ENCODE data around the gene KCNJ4. TPM values are rescaled to one million over a fixed set of nuclear protein-coding genes. Genes with fewer than 3 reads are reported as not detected.

Gene KCNJ4
- not detected in 2 replicates for polyA plus RNA-seq (2011; rRNA removed)
- 0.01 and 0.03 TPM in 2 replicates for polyA plus RNA-seq (2012; cell fraction: cytosol; rRNA removed)
- 0.07 and 0.09 TPM in 2 replicates for polyA plus RNA-seq (2012; cell fraction: nucleus; rRNA removed)
- polyA plus RNA-seq (2017; fragmentation: RNase III; extraction: RNeasy Plus Mini Kit Qiagen cat#74134 plus additional on column Dnase treatment), result 0.05 to 0.12 TPM in 2 of 3 replicates, not detected in the other
- polyA minus RNA-seq (2011; rRNA and poly(A)+ RNA removed), result not detected in 2 replicates

DNA sequence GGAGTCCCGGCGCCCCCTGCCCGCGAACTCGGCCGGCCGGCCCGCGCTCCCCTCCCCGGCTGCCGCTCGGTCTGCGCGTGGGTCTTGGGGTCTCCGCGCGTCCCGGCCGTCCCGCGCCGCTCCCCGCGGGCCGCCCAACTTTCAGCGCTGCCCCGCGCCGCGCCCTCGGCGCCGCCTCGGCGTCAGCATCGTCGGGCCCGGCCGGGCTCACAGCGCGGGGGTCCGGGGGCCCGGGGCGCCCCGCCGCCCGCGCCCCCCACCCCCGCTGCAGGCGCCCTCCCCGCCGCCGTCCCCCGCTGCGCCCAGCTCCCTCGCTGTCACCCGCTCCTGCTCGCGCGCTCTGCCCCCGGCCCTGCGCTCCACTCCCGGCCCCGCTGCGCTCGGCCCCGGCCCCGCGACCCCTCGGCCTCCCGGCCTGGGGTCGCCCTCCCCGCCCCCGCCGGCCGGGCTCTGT, at the start of gene KCNJ4:
KCNJ4 (minus strand) TSS at position 124 of the 454 bp plus-strand sequence. CDS start 27,067 bp downstream, outside the sequence.
- H3K9me3 ChIP-seq, result no peaks in the 10 kb centered on the region
- ChIA-PET CTCF (no interaction called here), POLR2A (no interaction called here)
- FAIRE-seq (no peak), ATAC-seq (no peak), DNase-seq (ENCODE audit: low read depth in 1 of 2, low spot score in 1 of 2) (no peak)
- no CpG with 5 or more reads among the region's 76 CpGs for WGBS (ENCODE audit: missing lambda C conversion rate)
- H3K27ac ChIP-seq, result peak within 1 kb of the TSS; percentile 60 to 90; a peak in 5 of 6 replicates
- peak within 1 kb of the TSS; percentile 96 for H3K4me2 ChIP-seq
- H3K4me3 ChIP-seq, result peak within 1 kb of the TSS; percentile 62
- TF ChIP-seq RARB (CRISPR knock-in tag; IDR thresholded peaks at IDR 0.05) (no peak), MAZ (IDR thresholded peaks at IDR 0.05; ENCODE audit: borderline replicate concordance, low read depth, low read length) (no peak), CHD4 (IDR thresholded peaks at IDR 0.05; ENCODE audit: borderline replicate concordance) (no peak), ESRRA (IDR thresholded peaks at IDR 0.05; ENCODE audit: borderline replicate concordance, low read length) (no peak), RCOR1 (IDR thresholded peaks at IDR 0.05; ENCODE audit: low read depth, low read length) (no peak), HOXB5 (CRISPR knock-in tag; IDR thresholded peaks at IDR 0.05) (no peak), JUNB (IDR thresholded peaks at IDR 0.05) (no peak), HOXB13 (CRISPR knock-in tag; IDR thresholded peaks at IDR 0.05; ENCODE audit: low read depth) (no peak), RAD21 (conservative IDR thresholded peaks at IDR 0.05 in 1 of 2, IDR thresholded peaks at IDR 0.05 in 1 of 2) (no peak)
- TF ChIP-seq, protein P1, sequence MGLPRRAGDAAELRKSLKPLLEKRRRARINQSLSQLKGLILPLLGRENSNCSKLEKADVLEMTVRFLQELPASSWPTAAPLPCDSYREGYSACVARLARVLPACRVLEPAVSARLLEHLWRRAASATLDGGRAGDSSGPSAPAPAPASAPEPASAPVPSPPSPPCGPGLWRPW (IDR thresholded peaks at IDR 0.05), result no peak
- TF ChIP-seq, protein P2, sequence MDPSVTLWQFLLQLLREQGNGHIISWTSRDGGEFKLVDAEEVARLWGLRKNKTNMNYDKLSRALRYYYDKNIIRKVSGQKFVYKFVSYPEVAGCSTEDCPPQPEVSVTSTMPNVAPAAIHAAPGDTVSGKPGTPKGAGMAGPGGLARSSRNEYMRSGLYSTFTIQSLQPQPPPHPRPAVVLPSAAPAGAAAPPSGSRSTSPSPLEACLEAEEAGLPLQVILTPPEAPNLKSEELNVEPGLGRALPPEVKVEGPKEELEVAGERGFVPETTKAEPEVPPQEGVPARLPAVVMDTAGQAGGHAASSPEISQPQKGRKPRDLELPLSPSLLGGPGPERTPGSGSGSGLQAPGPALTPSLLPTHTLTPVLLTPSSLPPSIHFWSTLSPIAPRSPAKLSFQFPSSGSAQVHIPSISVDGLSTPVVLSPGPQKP (IDR thresholded peaks at IDR 0.05; ENCODE audit: low read depth, low read length), result no peak
- no peaks in the 10 kb centered on the region; the same call in 2 of the 3 replicates for H3K4me1 ChIP-seq

- Histone ChIP-seq H3K27ac (no peak overlapping the region), H3K9me3 (no peaks in the 10 kb centered on the region), H3K4me2 (peak overlapping the region; percentile 98), H3K4me1 (peaks cover 28% of the 10 kb centered on the region; the same call in 2 of the 3 replicates), H3K4me3 (peak overlapping the region; percentile 14; the same call in 1 of the 3 replicates)
- WGBS (ENCODE audit: missing lambda C conversion rate), result 91% methylated on average over 4 of the region's 4 CpGs
- CTCF ChIA-PET, result no interaction called here
- DNase-seq (ENCODE audit: low read depth in 1 of 2, low spot score in 1 of 2) (no peak), ATAC-seq (no peak), FAIRE-seq (no peak)
- POLR2A ChIA-PET, result interaction anchor here (0.5 kb wide), 1 partner anchor 51 kb away, joined by 3 read pairs; no protein-coding TSS in a partner anchor
- TF ChIP-seq RCOR1 (IDR thresholded peaks at IDR 0.05; ENCODE audit: low read depth, low read length), result no peak
- no peak for TF ChIP-seq FOXS1 (CRISPR knock-in tag; IDR thresholded peaks at IDR 0.05)
- TF ChIP-seq EHMT2 (IDR thresholded peaks at IDR 0.05; ENCODE audit: low read depth), result no peak
- TF ChIP-seq MYC (IDR thresholded peaks at IDR 0.05; ENCODE audit: borderline replicate concordance, low read length), result no peak
- no peak for TF ChIP-seq CHD4 (IDR thresholded peaks at IDR 0.05; ENCODE audit: borderline replicate concordance)
- no peak for TF ChIP-seq CHD2 (IDR thresholded peaks at IDR 0.05; ENCODE audit: low read length, partially characterized antibody)
Observed at GRCh38 chr22:38503021-38503420, 48.0 kb upstream of the KCNJ4 start.

GRCh38 chr22:38501797-38502672, 47.0 kb upstream of the KCNJ4 start:
- H3K4me2 ChIP-seq, result peak overlapping the region; percentile 98
- whole genome bisulfite sequencing (ENCODE audit: missing lambda C conversion rate), result 94% methylated on average over 10 of the region's 10 CpGs
- H3K4me3 ChIP-seq, result no peak overlapping the region
- ChIA-PET CTCF (interaction anchor here (0.5 to 0.8 kb wide), 2 partner anchors 70 to 144 kb away, joined by 3 read pairs; no protein-coding TSS in a partner anchor), POLR2A (interaction anchor here (0.5 to 0.6 kb wide), 2 partner anchors 10 to 161 kb away, joined by 3 read pairs; no protein-coding TSS in a partner anchor)
- no peak for DNase-seq (ENCODE audit: low read depth in 1 of 2, low spot score in 1 of 2)
- no peak for FAIRE-seq
- no peaks in the 10 kb centered on the region for H3K9me3 ChIP-seq
- TF ChIP-seq CBX2 (IDR thresholded peaks at IDR 0.05; ENCODE audit: borderline replicate concordance, low read depth), result no peak
- no peak for TF ChIP-seq CEBPB (IDR thresholded peaks at IDR 0.05)
- TF ChIP-seq BHLHE40 (IDR thresholded peaks at IDR 0.05; ENCODE audit: low read depth, low read length), result no peak
- TF ChIP-seq RFX5 (IDR thresholded peaks at IDR 0.05), result no peak
- TF ChIP-seq, protein P3, sequence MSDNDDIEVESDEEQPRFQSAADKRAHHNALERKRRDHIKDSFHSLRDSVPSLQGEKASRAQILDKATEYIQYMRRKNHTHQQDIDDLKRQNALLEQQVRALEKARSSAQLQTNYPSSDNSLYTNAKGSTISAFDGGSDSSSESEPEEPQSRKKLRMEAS (IDR thresholded peaks at IDR 0.05), result no peak
- TF ChIP-seq POLR2AphosphoS2 (conservative IDR thresholded peaks at IDR 0.05; ENCODE audit: low read length), result no peak
- TF ChIP-seq FOSB (CRISPR knock-in tag; IDR thresholded peaks at IDR 0.05), result no peak
- TF ChIP-seq TP53 (CRISPR knock-in tag; IDR thresholded peaks at IDR 0.05), result no peak
- no peak for TF ChIP-seq ZNF302 (CRISPR knock-in tag; IDR thresholded peaks at IDR 0.05)
- ATAC-seq, result no peak
- H3K27ac ChIP-seq, result no peak overlapping the region
- H3K4me1 ChIP-seq, result peaks cover 28% of the 10 kb centered on the region; the same call in 2 of the 3 replicates

All from A549 (cell line).